GM20431 (cell line): ENCODE results near the gene SUMO3.

Source experiments
- in situ Hi-C: fragments of 300-500 bp; cut with MseI, MboI; formaldehyde crosslinking; loops from one replicate; pipeline ENCODE4 v1.15.0; 2020; ENCODE audit warnings: low sequenced_read_pairs; ENCODE audit not compliant: unreplicated experiment

SUMO3 gene

DNA sequence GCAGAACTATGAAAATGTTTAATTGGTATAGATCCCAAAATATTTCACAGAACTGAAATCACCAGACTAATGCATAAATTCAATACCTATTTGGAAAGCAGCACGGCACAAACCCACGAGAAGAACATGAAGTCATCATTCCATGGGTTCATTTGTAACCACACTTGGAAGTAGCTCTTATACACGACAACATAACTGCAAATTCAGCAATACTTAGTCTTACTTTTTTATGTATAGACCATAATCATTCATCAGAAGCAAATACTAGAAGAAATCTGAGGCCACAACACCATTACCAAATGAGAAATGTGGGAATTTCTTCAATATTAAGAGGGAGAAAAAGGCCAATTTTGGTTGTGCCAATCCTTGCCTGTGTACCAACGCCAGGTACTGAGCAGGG is 12.0 kb downstream of the SUMO3 start:
- in situ Hi-C loops, result no loop called here

DNA sequence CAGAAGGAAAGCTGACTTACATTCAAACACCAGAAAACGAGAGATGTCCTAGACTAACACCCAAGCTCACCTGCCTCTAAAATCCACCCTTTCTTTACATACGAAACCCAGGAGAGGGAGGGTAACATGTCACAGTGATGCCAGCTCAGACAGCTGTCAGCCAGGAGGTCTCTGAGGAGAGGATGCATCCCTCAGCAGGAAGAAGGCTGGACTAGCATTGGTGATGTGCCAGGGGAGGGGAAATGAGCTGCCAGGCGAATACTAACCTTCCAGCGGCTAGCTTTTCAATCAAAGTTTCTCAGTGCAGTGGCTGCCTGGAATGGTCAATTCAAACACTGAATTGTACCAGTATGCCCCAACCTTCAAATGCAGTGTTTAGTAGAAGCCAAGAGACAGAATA is 12.6 kb downstream of the SUMO3 start:
- in situ Hi-C loops, result no loop called here

DNA sequence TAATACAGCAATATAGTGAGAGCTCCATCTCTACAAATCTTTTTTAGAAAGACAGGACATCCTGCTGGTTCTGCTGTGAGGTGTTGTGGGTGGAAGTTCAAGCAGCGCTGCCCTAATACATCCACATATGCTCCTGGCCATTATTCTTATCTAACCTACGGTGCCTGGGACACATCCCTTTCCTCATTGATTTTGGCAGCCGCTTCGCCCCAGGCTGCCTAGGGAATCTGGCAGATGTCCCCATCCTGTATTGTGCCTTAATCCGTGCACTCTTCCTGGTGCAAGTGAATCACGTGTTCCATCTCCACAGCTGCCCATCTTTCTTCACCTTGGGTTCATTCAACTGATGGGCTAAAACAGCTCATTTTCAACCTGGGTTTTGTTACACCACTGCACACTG is 13.1 kb downstream of the SUMO3 start:
- in situ Hi-C loops, result no loop called here

DNA sequence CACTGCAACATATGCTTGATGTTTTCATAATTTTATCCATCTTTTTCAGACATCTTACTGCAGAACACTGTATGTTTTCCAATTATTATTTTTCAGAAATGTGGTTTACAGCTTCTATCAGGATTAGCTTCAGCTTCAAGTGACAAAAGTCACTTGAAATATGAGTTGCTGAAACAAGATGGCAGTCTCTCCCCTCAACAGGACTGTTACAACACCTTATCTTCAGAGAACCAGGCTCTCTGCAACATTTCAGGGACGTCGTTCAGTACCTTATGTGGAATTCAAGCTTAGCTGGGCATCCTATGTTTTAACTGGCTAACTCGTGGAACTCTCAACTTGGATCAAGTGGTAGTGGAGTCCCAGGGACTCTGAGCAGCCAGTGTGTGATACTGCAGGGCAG is 14.2 kb downstream of the SUMO3 start:
- in situ Hi-C loops, result no loop called here

DNA sequence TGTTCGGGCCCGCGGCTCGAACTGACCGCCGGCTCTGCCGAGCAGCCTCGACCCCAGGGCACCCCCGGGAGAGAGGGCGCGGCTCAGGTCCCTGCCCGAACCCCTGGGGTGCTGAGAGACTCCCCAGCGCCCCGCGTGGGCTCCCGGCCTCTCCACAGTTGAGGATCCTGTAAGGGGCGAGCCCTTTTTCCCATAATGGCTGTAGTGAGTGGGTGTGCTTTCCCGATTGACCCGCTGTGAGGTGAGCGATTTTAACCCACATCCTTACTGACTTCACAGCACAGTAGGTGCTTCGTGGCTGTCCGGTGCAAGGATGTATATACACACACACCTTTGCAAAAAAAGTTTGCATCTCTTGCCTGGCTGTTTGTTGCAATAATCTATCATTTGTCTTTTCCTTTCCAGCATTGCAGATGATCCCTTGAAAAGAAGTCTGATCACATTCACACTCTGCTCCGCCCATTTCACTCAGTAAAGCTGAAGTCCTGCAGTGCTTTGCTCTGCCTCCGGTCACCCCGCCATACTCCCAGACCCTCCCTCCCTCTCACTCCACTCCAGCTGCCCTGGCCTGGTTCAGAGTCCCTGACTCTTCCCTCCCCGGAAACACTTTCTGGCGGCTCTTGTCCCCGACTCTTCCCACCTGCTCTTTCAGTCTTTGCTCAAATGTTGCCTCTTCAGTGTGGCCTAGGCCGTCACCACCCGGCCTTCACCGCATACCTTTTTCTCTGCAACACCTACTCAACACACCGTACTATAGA is 15.3 kb downstream of the SUMO3 start:
- in situ Hi-C loops, result no loop called here

DNA sequence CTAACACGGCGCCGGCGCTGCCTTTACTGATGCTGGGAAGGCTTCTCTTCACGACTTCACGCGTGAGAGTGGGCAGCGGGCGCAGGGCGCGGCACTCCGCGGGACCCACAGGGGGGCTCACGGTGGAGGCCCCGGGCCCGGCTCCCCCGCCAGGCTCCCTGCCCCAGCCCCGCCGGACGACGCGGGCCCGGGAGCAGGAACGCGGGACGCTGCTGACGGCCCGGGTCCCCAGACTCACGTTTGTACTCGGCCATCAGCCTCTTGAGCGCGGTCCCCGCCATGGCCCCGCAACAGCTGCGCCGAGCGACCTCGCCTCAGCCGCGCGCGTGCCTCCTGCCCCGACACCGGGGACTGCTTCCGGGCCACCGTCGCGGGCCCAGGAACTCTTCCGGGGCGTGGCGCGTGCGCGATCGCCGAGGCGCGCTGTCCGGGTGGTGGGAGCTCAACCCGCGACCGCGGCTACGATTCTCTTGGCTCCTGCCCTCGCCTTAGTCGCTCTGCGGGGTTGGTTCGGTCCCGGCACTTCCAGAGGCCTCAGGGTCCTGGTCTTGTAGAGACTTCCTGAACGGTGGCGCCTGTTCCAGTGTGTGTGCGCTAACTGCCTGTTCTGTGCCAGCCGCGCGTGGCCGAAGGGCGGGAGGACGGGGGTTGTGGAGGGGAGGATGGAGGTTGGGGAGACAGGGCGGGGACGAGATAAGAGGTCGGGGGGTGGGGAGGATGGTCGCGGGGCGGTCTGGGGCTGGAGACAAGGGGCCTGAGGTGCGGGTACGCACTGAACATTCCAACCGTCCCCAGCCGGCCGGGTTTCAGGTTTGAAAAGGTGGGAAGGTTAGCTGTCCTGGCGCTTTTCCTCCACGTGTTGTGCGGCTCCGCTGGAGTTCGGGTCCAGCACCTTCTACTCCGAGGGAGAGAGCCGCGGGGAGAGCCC is 16.1 kb downstream of the SUMO3 start, which contains the start of gene UBE2G2:
Gene UBE2G2, minus strand, starts transcription at position 353 of the 928 bp plus-strand sequence. Its CDS starts 72 bp downstream, at position 281.
- in situ Hi-C loops, result no loop called here

DNA sequence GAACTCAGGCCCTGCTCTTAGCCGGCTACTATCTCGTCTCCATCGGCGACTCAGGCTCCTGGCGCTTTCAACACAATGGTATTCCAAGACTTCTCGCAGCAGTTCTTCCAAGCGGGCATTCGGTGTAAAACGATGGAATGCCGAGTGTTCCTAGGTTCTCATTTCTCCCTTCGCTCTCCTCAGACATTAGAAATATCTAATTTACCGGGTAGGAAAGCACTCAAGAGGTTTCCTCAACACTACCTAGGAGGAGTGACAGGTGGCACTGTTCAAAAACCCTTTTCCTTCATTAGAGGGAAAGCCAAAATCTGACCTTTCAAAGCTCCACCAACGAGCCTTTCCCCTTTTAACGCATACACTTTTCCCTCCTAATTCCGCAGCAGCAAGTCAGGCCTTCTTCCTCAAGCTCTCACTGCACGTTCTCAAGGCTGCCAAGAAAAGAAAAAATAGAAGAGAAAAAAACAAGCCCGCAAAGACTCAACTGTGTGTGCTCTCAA is 16.8 kb downstream of the SUMO3 start:
- in situ Hi-C loops, result no loop called here

DNA sequence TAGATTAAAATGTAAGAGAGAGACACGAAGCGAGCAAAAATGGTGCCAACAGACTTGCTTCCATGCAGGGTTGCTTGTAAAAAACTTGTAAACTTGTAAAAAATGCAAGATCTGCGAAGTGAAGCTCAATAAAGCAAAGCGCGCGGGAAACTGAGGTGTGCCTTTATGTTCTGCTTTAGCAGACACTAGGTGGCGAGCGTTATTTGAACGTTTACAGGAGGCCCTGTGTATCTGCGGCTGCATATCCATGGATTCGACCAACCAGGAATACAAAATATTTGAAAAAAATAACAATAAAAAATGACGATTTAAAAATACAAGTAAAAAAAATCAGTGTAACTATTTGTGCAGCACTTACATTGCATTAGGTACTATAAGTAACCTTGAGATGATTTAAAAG is 17.8 kb downstream of the SUMO3 start:
- in situ Hi-C loops, result no loop called here

DNA sequence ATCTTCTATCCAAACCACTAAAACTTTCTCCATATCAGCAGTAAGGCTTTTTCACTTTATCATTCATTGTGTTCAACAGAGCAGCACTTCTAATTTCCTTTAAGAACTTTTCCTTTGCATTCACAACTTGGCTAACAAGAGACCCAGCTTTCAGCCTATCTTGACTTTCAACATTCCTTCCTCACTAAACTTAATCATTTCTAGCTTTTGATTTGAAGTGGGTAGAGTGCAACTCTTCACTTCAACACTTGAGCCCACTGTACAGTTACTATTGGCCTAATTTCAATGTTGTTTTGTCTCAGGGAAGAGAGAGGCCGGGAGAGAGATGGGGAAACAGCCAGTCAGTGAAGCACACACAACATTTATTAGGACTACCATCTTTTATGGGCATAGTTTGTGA is 18.2 kb downstream of the SUMO3 start:
- in situ Hi-C loops, result loop anchor here (10.0 kb wide), 1 partner anchor 285 kb away; no protein-coding TSS in a partner anchor

DNA sequence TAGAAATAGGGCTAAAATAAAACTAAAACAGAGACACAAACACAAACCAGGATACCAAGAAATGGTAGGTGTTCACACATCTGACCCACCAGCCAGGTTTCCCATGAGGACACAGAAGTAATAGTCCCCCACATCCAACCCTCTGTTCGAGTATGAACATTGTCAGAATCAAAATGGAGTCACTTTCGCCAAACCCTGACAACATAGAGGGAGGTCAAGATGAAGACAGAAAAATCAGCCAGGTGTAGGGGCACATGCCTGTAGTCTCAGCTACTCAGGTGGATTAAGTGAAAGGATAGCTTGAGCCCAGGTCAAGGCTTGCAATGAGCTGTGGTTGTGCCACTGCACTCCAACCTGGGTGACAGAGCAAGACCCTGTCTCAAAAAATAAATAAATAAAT is 20.1 kb downstream of the SUMO3 start:
- in situ Hi-C loops, result loop anchor here (10.0 kb wide), 1 partner anchor 283 kb away; no protein-coding TSS in a partner anchor

DNA sequence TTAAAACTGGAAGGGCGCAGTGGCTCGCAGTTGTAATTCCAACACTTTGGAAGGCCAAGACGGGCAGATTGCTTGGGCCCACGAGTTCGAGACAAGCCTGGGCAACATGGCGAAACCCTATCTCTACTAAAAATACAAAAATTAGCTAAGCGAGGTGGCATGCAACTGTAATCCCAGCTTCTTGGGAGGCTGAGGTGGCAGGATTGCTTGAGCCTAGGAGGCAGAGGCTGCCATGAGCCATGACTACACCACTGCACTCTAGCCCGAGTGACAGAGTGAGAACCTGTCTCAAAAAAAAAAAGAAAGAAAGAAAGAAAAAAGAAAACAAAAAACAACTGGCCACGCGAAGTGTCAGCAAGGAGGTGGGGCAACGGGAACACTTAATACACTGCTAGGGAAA is 22.5 kb downstream of the SUMO3 start:
- in situ Hi-C loops, result loop anchor here (10.0 kb wide), 1 partner anchor 281 kb away; no protein-coding TSS in a partner anchor

DNA sequence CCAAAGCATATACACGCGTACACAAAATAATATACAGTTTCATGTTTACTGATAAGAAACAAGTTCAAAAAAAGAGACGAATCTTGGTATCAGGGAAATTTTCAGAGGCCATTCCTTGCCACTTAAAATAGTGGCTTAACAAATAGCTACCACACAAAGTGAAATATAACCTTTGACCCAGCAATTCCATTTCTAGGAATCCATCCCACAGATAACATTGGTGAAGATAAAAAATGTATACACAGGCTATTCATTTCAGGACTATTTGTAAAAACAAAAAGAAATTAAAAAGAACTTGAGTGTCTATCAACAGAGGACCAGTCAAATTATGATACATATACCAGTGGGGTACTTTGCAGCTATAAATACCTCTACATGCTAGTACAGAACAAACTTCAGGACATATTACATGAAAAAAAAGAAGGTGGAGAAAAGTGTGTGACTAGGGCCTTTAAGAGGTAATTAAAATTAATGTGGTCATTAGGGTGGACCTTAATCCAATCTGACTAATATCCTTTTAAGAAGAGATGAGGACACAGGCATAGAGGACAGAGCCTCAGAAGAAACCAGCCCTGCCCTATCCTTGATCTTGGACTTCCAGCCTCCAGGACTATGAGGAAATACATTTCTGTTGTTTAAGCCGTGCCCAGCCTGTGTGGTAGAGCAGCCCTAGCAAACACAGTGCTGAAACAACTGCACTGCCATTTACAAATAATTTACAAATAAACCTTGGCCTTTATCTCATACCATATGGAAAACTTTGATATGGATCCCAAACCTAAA is 24.1 kb downstream of the SUMO3 start:
- in situ Hi-C loops, result loop anchor here (10.0 kb wide), 1 partner anchor 279 kb away; no protein-coding TSS in a partner anchor

DNA sequence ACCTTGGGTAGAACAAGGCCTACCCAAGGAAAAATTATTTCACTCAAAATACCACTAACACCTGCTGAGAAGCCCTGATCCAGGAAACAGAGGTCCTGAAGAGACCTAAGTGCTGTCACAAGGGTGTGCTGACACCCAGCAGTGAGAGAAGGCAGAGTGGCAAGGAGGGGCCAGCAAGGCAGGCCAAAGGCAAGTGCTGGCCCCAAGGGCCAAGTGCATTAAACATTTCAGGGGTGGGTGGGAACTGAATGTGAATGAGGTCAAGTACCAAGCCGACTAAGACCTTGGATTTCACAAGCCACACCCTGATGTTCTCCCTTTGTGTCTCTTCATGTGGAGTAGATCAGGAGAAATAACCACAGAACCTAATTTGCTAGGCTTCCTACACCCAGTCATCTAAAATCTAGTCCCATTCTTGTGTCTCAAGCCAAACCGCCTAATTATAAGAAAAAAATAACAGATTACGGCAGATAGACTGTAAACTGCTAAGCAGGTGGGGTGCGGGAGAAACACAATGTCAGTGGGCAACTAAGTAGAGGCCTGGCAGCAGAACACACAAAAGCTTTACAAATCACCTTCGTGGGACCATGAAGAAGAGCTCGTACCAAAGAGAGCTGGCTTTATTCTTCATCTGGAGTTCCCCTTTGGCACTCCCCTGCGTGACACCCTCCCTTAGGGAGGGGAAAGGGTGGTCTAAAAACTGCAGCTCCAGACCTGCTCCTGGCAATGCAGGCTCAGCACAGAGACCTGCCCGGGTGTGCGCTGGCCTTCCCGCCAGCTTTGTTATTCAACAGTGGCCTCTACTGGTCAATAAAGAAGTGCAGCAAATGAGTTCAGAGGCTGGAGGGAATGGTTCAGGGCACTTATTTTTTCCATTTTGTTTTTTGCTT is 24.9 kb downstream of the SUMO3 start:
- in situ Hi-C loops, result loop anchor here (10.0 kb wide), 1 partner anchor 278 kb away; no protein-coding TSS in a partner anchor

DNA sequence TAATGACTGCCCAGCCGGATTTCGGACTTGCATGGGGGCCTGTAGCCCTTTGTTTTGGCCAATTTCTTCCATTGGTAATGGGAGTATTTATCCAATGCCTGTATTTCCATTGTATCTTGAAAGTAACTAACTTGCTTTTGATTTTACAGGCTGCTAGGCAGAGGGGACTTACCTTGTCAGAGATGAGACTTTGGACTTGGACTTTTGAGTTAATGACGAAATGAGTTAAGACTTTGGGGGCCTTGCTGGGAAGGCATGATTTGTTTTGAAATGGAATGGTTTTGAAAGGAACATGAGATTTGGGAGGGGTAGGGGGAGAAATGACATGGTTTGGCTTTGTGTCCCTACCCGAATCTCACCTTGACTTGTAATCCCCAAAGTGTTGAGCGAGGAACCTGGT is 25.9 kb downstream of the SUMO3 start:
- in situ Hi-C loops, result loop anchor here (10.0 kb wide), 1 partner anchor 277 kb away; no protein-coding TSS in a partner anchor

DNA sequence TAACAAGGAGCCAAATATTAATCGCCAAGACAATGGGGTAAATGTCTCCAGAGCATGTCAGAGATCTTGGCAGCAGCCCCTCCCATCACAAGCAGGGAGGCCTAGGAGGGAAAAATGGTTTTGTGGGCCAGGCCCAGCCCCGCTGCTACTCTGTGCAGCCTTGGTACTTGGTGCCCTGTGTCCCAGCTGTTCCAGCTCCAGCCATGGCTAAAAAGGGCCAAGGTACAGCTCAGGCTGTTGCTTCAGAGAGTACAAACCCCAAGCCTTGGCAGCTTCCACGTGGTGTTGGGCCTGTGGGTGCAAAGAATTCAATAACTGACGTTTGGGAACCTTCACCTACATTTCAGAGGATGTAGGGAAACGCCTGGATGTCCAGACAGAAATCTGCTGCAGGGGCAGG is 26.6 kb downstream of the SUMO3 start:
- in situ Hi-C loops, result loop anchor here (10.0 kb wide), 1 partner anchor 276 kb away; no protein-coding TSS in a partner anchor

DNA sequence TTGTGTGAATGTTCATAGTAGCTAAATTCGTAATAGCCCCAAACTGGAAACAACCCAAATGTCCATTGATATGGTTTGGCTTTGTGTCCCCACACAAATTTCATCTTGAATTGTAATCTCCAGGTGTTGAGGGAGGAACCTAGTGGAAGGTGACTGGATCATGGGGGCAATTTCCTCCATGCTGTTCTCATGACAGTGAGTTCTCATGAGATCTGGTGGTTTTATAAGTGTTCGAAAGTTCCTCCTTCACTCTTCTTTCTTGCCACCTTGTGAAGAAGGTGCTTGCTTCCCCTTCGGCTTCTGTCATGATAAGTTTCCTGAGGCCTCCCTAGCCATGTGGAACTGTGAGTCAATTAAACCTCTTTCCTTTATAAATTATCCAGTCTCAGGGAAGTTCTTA is 27.5 kb downstream of the SUMO3 start:
- in situ Hi-C loops, result loop anchor here (10.0 kb wide), 1 partner anchor 276 kb away; no protein-coding TSS in a partner anchor

DNA sequence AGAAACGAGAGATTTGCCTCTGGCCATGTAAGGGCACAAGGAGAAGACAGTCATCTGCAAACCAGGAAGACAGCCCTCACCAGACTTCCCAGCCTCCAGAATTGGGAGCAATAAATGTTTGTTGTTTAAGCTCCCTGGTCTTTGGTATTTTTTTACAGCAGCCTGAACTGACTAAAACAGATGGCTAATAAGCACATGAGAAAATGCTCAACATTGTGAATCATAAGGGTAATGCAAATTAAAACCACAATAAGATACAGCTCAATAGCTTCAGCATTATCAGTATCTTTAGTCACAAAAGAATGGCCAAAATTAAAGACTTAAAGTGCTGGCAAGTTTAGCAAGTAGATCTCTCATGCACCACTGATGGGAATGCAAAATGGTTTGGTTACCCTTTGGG is 28.0 kb downstream of the SUMO3 start:
- in situ Hi-C loops, result loop anchor here (10.0 kb wide), 1 partner anchor 275 kb away; no protein-coding TSS in a partner anchor

DNA sequence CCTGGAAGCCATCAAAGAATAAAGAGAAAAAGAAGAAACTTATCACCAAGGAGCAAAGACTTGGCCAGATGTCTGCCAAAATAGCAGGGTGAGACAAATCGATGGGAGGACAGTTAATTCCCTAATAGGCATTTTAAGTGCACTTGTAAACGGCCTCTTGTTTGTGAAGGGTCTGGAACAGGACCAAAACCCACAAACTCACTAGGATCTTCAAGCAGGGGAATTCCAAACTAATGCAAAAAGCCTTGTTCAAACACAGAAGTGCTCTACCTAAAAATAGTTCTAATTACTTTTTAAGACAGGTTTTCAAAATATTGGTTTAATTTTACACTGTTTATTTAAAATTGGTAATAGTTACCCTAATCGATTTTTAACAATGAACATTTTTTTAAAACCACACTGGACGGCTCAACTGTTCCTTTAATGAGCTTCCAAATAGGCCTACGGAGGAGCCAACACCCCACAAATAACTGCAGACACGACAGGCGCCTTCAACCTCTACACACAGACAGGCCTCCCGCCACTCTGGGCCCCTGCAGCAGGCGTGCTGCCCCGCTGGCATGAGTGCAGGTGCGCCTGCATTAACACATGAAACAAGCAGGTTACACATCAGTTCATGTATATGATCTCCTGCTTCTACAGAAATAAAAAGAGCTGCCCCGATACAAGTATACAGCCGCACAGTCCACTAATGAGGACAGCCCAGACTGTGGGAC is 32.1 kb downstream of the SUMO3 start:
- in situ Hi-C loops, result no loop called here
